Rectal smooth muscle tissue (tissue), 1 donor: ENCODE measurements around the gene FCHSD2.
"Not testable (repeated sequence)": the region's sequence is repeated elsewhere in the genome, so short reads cannot be mapped to it uniquely, and the experiment has no call there.

Experiments used
- H3K27ac ChIP-seq: one replicate; pipeline ENCODE4 v1.7.0; 2013; ENCODE audit warnings: low read depth, low read length, inconsistent platforms
- H3K27me3 ChIP-seq: one replicate; pipeline ENCODE4 v1.7.0; 2013; ENCODE audit warnings: low read length; ENCODE audit not compliant: control insufficient read depth, insufficient read depth
- H3K36me3 ChIP-seq: one replicate; pipeline ENCODE4 v1.7.0; 2013; ENCODE audit warnings: low read length; ENCODE audit not compliant: control insufficient read depth, insufficient read depth
- H3K4me1 ChIP-seq: one replicate; pipeline ENCODE4 v1.7.0; 2013; ENCODE audit warnings: low read length; ENCODE audit not compliant: control insufficient read depth, insufficient read depth
- H3K4me3 ChIP-seq: one replicate; pipeline ENCODE4 v1.7.0; 2013; ENCODE audit warnings: low read length
- H3K9ac ChIP-seq: one replicate; pipeline ENCODE4 v1.7.0; 2013; ENCODE audit warnings: low read length

The FCHSD2 gene

GRCh38 chr11:72793076-72793424 lies 349.1 kb downstream of the FCHSD2 start:
- Histone ChIP-seq H3K36me3 (no peaks in the 10 kb centered on the region), H3K9ac (peak overlapping the region; percentile 1), H3K27me3 (no peaks in the 10 kb centered on the region), H3K4me1 (peaks cover 12% of the 10 kb centered on the region), H3K27ac (peak overlapping the region; percentile 82), H3K4me3 (peak overlapping the region; percentile 37)

GRCh38 chr11:72792437-72793021 lies 349.6 kb downstream of the FCHSD2 start:
- Histone ChIP-seq H3K4me1 (peaks cover 12% of the 10 kb centered on the region), H3K4me3 (no peak overlapping the region), H3K36me3 (no peaks in the 10 kb centered on the region), H3K9ac (no peak overlapping the region), H3K27me3 (no peaks in the 10 kb centered on the region), H3K27ac (peak overlapping the region; percentile 82)

DNA sequence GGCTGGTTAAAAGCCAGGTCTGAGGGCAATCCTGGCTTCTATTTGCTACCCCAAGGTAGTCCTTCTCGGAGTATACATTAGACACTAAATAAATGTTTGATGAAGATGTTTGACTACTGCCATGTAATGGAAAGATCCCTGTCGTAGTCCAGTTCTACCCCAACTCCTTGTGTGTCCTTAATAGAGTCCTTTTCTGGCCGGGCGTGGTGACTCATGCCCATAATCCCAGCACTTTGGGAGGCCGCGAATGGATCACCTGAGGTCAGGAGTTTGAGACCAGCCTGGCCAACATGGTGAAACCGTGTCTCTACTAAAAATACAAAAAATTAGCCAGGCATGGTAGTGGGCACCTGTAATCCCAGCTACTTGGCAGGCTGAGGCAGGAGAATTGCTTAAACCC lies 350.9 kb downstream of the FCHSD2 start:
- H3K36me3 ChIP-seq, H3K27me3 ChIP-seq, H3K4me3 ChIP-seq, H3K27ac ChIP-seq, H3K9ac ChIP-seq: not testable (repeated sequence)
- H3K4me1 ChIP-seq, result peaks cover 12% of the 10 kb centered on the region

GRCh38 chr11:72789493-72790131 lies 352.5 kb downstream of the FCHSD2 start:
- no peak overlapping the region for H3K9ac ChIP-seq
- no peaks in the 10 kb centered on the region for H3K36me3 ChIP-seq
- H3K4me3 ChIP-seq, result no peak overlapping the region
- H3K4me1 ChIP-seq, result peaks cover 12% of the 10 kb centered on the region
- H3K27ac ChIP-seq, result no peak overlapping the region
- H3K27me3 ChIP-seq, result no peaks in the 10 kb centered on the region

- peaks cover 4% of the 10 kb centered on the region for H3K4me1 ChIP-seq
- H3K4me3 ChIP-seq, result no peak overlapping the region
- no peak overlapping the region for H3K27ac ChIP-seq
- H3K27me3 ChIP-seq, result no peaks in the 10 kb centered on the region
- H3K9ac ChIP-seq, result no peak overlapping the region
- no peaks in the 10 kb centered on the region for H3K36me3 ChIP-seq
Measured at GRCh38 chr11:72788241-72788640, 353.9 kb downstream of the FCHSD2 start.

GRCh38 chr11:72787216-72788104 lies 354.7 kb downstream of the FCHSD2 start:
- no peaks in the 10 kb centered on the region for H3K4me1 ChIP-seq
- H3K27ac ChIP-seq, result peak overlapping the region; percentile 1
- no peaks in the 10 kb centered on the region for H3K27me3 ChIP-seq
- no peak overlapping the region for H3K4me3 ChIP-seq
- H3K36me3 ChIP-seq, result no peaks in the 10 kb centered on the region
- H3K9ac ChIP-seq, result peak overlapping the region; percentile 14
